Measurements from ENCODE around the gene SF3B4.
A peak's percentile ranks its signal among the peaks of the same experiment; 100 is the strongest.

SF3B4 gene

GRCh38 chr1:149925751-149926150 lies 1.9 kb downstream of the SF3B4 start:
- H3K9me3 ChIP-seq (ENCODE audit: insufficient read depth, low read length), result no peaks in the 10 kb centered on the region
- H3K27me3 ChIP-seq (ENCODE audit: insufficient read depth, insufficient read length), result no peaks in the 10 kb centered on the region
- peaks cover 10% of the 10 kb centered on the region for H3K4me1 ChIP-seq (ENCODE audit: insufficient read depth, insufficient read length)
- H3K36me3 ChIP-seq (ENCODE audit: insufficient read depth, insufficient read length, low read length), result peaks cover 73% of the 10 kb centered on the region
- TF ChIP-seq SUZ12 (IDR thresholded peaks at IDR 0.05; ENCODE audit: extremely low read depth, insufficient read depth, insufficient read length), result no peak
- peak overlapping the region; percentile 98 for H3K4me3 ChIP-seq (ENCODE audit: insufficient read length, low read depth)
- no peak for DNase-seq (ENCODE audit: low read depth, low spot score)
- no peak overlapping the region for H3K9ac ChIP-seq (ENCODE audit: insufficient read length, low read depth)

GRCh38 chr1:149925345-149925744 lies 2.3 kb downstream of the SF3B4 start:
- H3K9me3 ChIP-seq (ENCODE audit: insufficient read depth, low read length), result no peaks in the 10 kb centered on the region
- H3K36me3 ChIP-seq (ENCODE audit: insufficient read depth, insufficient read length, low read length), result peaks cover 71% of the 10 kb centered on the region
- H3K4me1 ChIP-seq (ENCODE audit: insufficient read depth, insufficient read length), result peaks cover 10% of the 10 kb centered on the region
- H3K27me3 ChIP-seq (ENCODE audit: insufficient read depth, insufficient read length), result no peaks in the 10 kb centered on the region
- no peak overlapping the region for H3K9ac ChIP-seq (ENCODE audit: insufficient read length, low read depth)
- H3K4me3 ChIP-seq (ENCODE audit: insufficient read length, low read depth), result no peak overlapping the region
- TF ChIP-seq YY1 (IDR thresholded peaks at IDR 0.05; ENCODE audit: insufficient read depth, insufficient read length) (no peak), ZNF274 (IDR thresholded peaks at IDR 0.05; ENCODE audit: low read depth, low read length) (no peak), SUZ12 (IDR thresholded peaks at IDR 0.05; ENCODE audit: extremely low read depth, insufficient read depth, insufficient read length) (no peak)
- no peak for DNase-seq (ENCODE audit: low read depth, low spot score)

- Histone ChIP-seq H3K9ac (ENCODE audit: insufficient read length, low read depth) (no peak overlapping the region), H3K27me3 (ENCODE audit: insufficient read depth, insufficient read length) (no peaks in the 10 kb centered on the region), H3K36me3 (ENCODE audit: insufficient read depth, insufficient read length, low read length) (peaks cover 58% of the 10 kb centered on the region), H3K4me1 (ENCODE audit: insufficient read depth, insufficient read length) (peaks cover 7% of the 10 kb centered on the region), H3K9me3 (ENCODE audit: insufficient read depth, low read length) (no peaks in the 10 kb centered on the region), H3K4me3 (ENCODE audit: insufficient read length, low read depth) (no peak overlapping the region)
- DNase-seq (ENCODE audit: low read depth, low spot score), result no peak
- TF ChIP-seq SUZ12 (IDR thresholded peaks at IDR 0.05; ENCODE audit: extremely low read depth, insufficient read depth, insufficient read length) (no peak), ZNF274 (IDR thresholded peaks at IDR 0.05; ENCODE audit: low read depth, low read length) (no peak), YY1 (IDR thresholded peaks at IDR 0.05; ENCODE audit: insufficient read depth, insufficient read length) (no peak)
These were observed 4.0 kb downstream of the SF3B4 start for GRCh38 chr1:149923626-149924025.

GRCh38 chr1:149917571-149918144 lies 9.9 kb downstream of the SF3B4 start, which contains the start of gene SV2A:
TSS of gene SV2A (minus strand) at chr1:149917844. CDS start at chr1:149913840, 4,004 bp downstream.
- TF ChIP-seq YY1 (IDR thresholded peaks at IDR 0.05; ENCODE audit: insufficient read depth, insufficient read length) (no peak), ZNF274 (IDR thresholded peaks at IDR 0.05; ENCODE audit: low read depth, low read length) (no peak), SUZ12 (IDR thresholded peaks at IDR 0.05; ENCODE audit: extremely low read depth, insufficient read depth, insufficient read length) (no peak)
- Histone ChIP-seq H3K9ac (ENCODE audit: insufficient read length, low read depth) (peak within 1 kb of the TSS; percentile 93), H3K4me1 (ENCODE audit: insufficient read depth, insufficient read length) (peaks cover 19% of the 10 kb centered on the region), H3K4me3 (ENCODE audit: insufficient read length, low read depth) (peak within 1 kb of the TSS; percentile 89), H3K9me3 (ENCODE audit: insufficient read depth, low read length) (no peaks in the 10 kb centered on the region), H3K27me3 (ENCODE audit: insufficient read depth, insufficient read length) (no peaks in the 10 kb centered on the region), H3K36me3 (ENCODE audit: insufficient read depth, insufficient read length, low read length) (peaks cover 27% of the 10 kb centered on the region)
- DNase-seq (ENCODE audit: low read depth, low spot score), result peak; percentile 56

GRCh38 chr1:149916898-149917252 lies 10.7 kb downstream of the SF3B4 start:
- TF ChIP-seq SUZ12 (IDR thresholded peaks at IDR 0.05; ENCODE audit: extremely low read depth, insufficient read depth, insufficient read length) (no peak), YY1 (IDR thresholded peaks at IDR 0.05; ENCODE audit: insufficient read depth, insufficient read length) (no peak), ZNF274 (IDR thresholded peaks at IDR 0.05; ENCODE audit: low read depth, low read length) (no peak)
- peaks cover 19% of the 10 kb centered on the region for H3K4me1 ChIP-seq (ENCODE audit: insufficient read depth, insufficient read length)
- no peaks in the 10 kb centered on the region for H3K27me3 ChIP-seq (ENCODE audit: insufficient read depth, insufficient read length)
- peaks cover 22% of the 10 kb centered on the region for H3K36me3 ChIP-seq (ENCODE audit: insufficient read depth, insufficient read length, low read length)
- DNase-seq (ENCODE audit: low read depth, low spot score), result no peak
- H3K9ac ChIP-seq (ENCODE audit: insufficient read length, low read depth), result peak overlapping the region; percentile 93
- peak overlapping the region; percentile 89 for H3K4me3 ChIP-seq (ENCODE audit: insufficient read length, low read depth)
- no peaks in the 10 kb centered on the region for H3K9me3 ChIP-seq (ENCODE audit: insufficient read depth, low read length)

- Histone ChIP-seq H3K4me1 (ENCODE audit: insufficient read depth, insufficient read length) (peaks cover 19% of the 10 kb centered on the region), H3K27me3 (ENCODE audit: insufficient read depth, insufficient read length) (no peaks in the 10 kb centered on the region), H3K9ac (ENCODE audit: insufficient read length, low read depth) (peak overlapping the region; percentile 93), H3K36me3 (ENCODE audit: insufficient read depth, insufficient read length, low read length) (peaks cover 22% of the 10 kb centered on the region), H3K4me3 (ENCODE audit: insufficient read length, low read depth) (peak overlapping the region; percentile 89), H3K9me3 (ENCODE audit: insufficient read depth, low read length) (no peaks in the 10 kb centered on the region)
- TF ChIP-seq SUZ12 (IDR thresholded peaks at IDR 0.05; ENCODE audit: extremely low read depth, insufficient read depth, insufficient read length) (no peak), ZNF274 (IDR thresholded peaks at IDR 0.05; ENCODE audit: low read depth, low read length) (no peak)
- no peak for DNase-seq (ENCODE audit: low read depth, low spot score)
These were observed 11.3 kb downstream of the SF3B4 start for GRCh38 chr1:149916193-149916897.

GRCh38 chr1:149915429-149916192 lies 12.0 kb downstream of the SF3B4 start:
- no peaks in the 10 kb centered on the region for H3K9me3 ChIP-seq (ENCODE audit: insufficient read depth, low read length)
- no peaks in the 10 kb centered on the region for H3K27me3 ChIP-seq (ENCODE audit: insufficient read depth, insufficient read length)
- H3K36me3 ChIP-seq (ENCODE audit: insufficient read depth, insufficient read length, low read length), result peaks cover 29% of the 10 kb centered on the region
- no peak overlapping the region for H3K4me3 ChIP-seq (ENCODE audit: insufficient read length, low read depth)
- DNase-seq (ENCODE audit: low read depth, low spot score), result no peak
- peaks cover 19% of the 10 kb centered on the region for H3K4me1 ChIP-seq (ENCODE audit: insufficient read depth, insufficient read length)
- no peak for TF ChIP-seq YY1 (IDR thresholded peaks at IDR 0.05; ENCODE audit: insufficient read depth, insufficient read length)
- no peak for TF ChIP-seq SUZ12 (IDR thresholded peaks at IDR 0.05; ENCODE audit: extremely low read depth, insufficient read depth, insufficient read length)
- no peak for TF ChIP-seq ZNF274 (IDR thresholded peaks at IDR 0.05; ENCODE audit: low read depth, low read length)
- H3K9ac ChIP-seq (ENCODE audit: insufficient read length, low read depth), result peak overlapping the region; percentile 93
